ENCODE results near the gene TMA7. TPM values are rescaled to one million over a fixed set of nuclear protein-coding genes. Genes with fewer than 3 reads are reported as not detected.

Gene TMA7
- total RNA-seq, 1 experiment from 2014 or later: 152 TPM

DNA sequence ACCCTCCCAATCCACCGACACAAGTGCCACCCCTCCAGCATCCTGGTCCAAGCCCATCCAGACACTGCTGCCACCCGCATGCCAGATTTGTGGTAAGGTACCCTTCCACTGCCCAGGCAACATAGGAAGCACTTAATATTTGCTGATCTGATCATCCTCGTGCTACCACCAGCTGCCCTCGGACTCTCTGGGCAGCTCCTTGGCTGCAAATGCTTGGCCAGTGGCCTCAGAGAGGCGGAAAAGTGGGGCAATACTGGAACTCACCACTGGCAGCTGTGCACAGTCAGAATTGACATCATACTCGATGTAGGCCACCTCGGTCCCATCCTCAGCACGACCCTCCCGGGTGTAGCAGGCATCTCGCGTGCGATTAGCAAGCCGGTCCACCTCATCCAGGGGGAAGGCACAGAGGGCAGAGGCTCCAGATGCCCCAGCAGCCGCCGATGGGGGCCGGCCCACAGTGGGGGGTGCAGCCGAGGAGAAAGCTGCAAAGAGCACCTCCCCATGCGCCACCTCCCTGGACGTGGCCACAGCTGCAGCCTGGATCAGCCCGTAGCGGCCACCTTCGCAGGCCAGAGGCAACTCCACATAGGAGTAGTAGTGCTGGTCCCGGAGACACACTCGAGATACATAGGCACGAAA lies 16.7 kb upstream of the TMA7 start:
- Histone ChIP-seq H3K27ac (ENCODE audit: low read depth, low read length, poor library complexity, severe bottlenecking) (no peak overlapping the region), H3K9me3 (ENCODE audit: low read depth, low read length, poor library complexity, severe bottlenecking) (no peaks in the 10 kb centered on the region), H3K36me3 (ENCODE audit: insufficient read depth, low read length, poor library complexity, severe bottlenecking) (no peaks in the 10 kb centered on the region), H3K27me3 (replicated peaks; ENCODE audit: insufficient read depth, low read depth, low read length, poor library complexity) (no peaks in the 10 kb centered on the region), H3K4me3 (ENCODE audit: low read depth, low read length, poor library complexity, severe bottlenecking) (no peak overlapping the region), H3K4me1 (ENCODE audit: insufficient read depth, low read length, poor library complexity, severe bottlenecking) (peaks cover 6% of the 10 kb centered on the region)
- ChIA-PET CTCF (no interaction called here), POLR2A (ENCODE audit: low non-redundant PET) (no interaction called here)
- intact Hi-C loops (cut with micrococcal nuclease; ENCODE audit: unreplicated experiment): no loop called here
- TF ChIP-seq, protein P1, sequence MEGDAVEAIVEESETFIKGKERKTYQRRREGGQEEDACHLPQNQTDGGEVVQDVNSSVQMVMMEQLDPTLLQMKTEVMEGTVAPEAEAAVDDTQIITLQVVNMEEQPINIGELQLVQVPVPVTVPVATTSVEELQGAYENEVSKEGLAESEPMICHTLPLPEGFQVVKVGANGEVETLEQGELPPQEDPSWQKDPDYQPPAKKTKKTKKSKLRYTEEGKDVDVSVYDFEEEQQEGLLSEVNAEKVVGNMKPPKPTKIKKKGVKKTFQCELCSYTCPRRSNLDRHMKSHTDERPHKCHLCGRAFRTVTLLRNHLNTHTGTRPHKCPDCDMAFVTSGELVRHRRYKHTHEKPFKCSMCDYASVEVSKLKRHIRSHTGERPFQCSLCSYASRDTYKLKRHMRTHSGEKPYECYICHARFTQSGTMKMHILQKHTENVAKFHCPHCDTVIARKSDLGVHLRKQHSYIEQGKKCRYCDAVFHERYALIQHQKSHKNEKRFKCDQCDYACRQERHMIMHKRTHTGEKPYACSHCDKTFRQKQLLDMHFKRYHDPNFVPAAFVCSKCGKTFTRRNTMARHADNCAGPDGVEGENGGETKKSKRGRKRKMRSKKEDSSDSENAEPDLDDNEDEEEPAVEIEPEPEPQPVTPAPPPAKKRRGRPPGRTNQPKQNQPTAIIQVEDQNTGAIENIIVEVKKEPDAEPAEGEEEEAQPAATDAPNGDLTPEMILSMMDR (conservative IDR thresholded peaks at IDR 0.05; ENCODE audit: low read depth, low read length): no peak
- no peak for TF ChIP-seq EZH2 (IDR thresholded peaks at IDR 0.05; ENCODE audit: borderline replicate concordance, low read depth, low read length, poor library complexity, severe bottlenecking)
- BruUV-seq (replicated peaks): no TSS peak
- DNase-seq (ENCODE audit: low spot score): no peak

DNA sequence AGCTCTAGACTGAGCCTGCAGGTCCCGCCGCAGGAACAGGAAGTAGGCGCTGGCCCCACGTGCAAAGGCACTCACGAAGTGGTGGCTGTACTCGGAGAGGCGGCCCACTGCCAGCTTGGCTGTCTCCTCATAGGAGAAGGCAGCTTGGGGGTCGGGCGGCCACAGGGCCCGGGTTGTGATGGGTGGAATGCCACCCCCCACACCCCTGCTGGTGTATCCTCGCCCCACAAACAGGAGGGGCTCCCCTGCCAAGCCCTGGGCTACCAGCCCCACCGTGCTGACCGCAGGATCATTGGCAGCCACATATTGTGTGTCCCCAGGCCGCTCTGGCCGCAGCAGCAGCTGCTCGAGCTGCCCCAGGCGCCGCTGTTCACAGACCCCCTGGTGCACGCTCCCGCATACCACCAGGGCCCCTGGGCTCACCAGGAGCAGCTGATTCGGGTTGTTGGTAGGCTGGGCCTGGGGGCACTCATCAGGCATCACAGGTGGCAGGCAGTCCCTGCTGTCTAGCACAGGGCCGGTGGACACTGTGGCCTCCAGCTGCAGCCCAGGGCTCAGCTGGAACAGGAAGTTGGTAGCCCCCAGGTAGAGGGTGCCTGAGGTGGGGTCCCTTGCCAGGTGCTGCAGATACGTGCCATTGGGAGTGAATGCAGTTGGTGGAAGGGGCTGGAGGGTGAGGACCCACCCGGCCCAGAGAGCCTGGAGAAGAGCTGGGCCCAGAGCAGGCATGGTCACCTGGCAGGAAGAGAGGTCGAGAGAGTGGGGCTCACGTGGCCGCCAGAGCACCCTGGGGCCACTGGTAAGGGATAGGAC lies 16.0 kb upstream of the TMA7 start:
- no TSS peak for BruUV-seq (replicated peaks)
- H3K4me3 ChIP-seq (ENCODE audit: low read depth, low read length, poor library complexity, severe bottlenecking): no peak overlapping the region
- H3K9me3 ChIP-seq (ENCODE audit: low read depth, low read length, poor library complexity, severe bottlenecking): no peaks in the 10 kb centered on the region
- no peak for TF ChIP-seq EZH2 (IDR thresholded peaks at IDR 0.05; ENCODE audit: borderline replicate concordance, low read depth, low read length, poor library complexity, severe bottlenecking)
- TF ChIP-seq, protein P1 (conservative IDR thresholded peaks at IDR 0.05; ENCODE audit: low read depth, low read length): no peak
- H3K27me3 ChIP-seq (replicated peaks; ENCODE audit: insufficient read depth, low read depth, low read length, poor library complexity): no peaks in the 10 kb centered on the region
- no peak overlapping the region for H3K27ac ChIP-seq (ENCODE audit: low read depth, low read length, poor library complexity, severe bottlenecking)
- no peak for DNase-seq (ENCODE audit: low spot score)
- no peaks in the 10 kb centered on the region for H3K36me3 ChIP-seq (ENCODE audit: insufficient read depth, low read length, poor library complexity, severe bottlenecking)
- ChIA-PET CTCF (no interaction called here), POLR2A (ENCODE audit: low non-redundant PET) (no interaction called here)
- H3K4me1 ChIP-seq (ENCODE audit: insufficient read depth, low read length, poor library complexity, severe bottlenecking): peaks cover 7% of the 10 kb centered on the region
- intact Hi-C loops (cut with micrococcal nuclease; ENCODE audit: unreplicated experiment): no loop called here

DNA sequence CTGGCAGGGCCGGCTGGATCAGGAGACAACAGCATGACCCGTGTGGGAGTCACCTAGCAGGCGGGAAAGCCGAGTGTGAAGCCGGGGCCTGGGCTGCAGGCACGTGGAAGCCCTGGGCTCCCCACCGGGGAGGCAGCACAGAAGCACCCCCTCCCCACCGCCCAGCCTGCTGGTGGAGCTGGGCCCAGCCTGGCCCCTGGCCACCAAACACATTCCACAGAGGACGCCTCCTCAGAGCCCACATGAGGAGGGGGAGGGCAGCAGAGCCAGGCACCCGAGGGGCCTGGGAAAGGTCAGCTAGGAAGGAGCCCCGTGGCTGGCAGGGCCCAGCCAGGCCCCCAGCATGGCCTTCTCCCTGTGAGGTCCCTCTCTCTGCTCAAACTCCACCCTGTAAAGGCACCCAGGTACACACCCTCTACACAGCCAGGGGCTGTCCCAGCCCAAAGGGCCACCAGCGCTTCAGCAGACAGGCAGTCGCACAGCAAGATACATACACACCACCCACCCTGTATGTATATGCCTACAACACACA lies 14.7 kb upstream of the TMA7 start:
- Histone ChIP-seq H3K4me1 (ENCODE audit: insufficient read depth, low read length, poor library complexity, severe bottlenecking) (peaks cover 7% of the 10 kb centered on the region), H3K27me3 (replicated peaks; ENCODE audit: insufficient read depth, low read depth, low read length, poor library complexity) (no peaks in the 10 kb centered on the region), H3K9me3 (ENCODE audit: low read depth, low read length, poor library complexity, severe bottlenecking) (no peaks in the 10 kb centered on the region), H3K4me3 (ENCODE audit: low read depth, low read length, poor library complexity, severe bottlenecking) (no peak overlapping the region), H3K27ac (ENCODE audit: low read depth, low read length, poor library complexity, severe bottlenecking) (no peak overlapping the region), H3K36me3 (ENCODE audit: insufficient read depth, low read length, poor library complexity, severe bottlenecking) (no peaks in the 10 kb centered on the region)
- BruUV-seq (replicated peaks): no TSS peak
- no peak for TF ChIP-seq EZH2 (IDR thresholded peaks at IDR 0.05; ENCODE audit: borderline replicate concordance, low read depth, low read length, poor library complexity, severe bottlenecking)
- TF ChIP-seq, protein P1 (conservative IDR thresholded peaks at IDR 0.05; ENCODE audit: low read depth, low read length): no peak
- DNase-seq (ENCODE audit: low spot score): no peak
- CTCF ChIA-PET: no interaction called here
- POLR2A ChIA-PET (ENCODE audit: low non-redundant PET): no interaction called here
- intact Hi-C loops (cut with micrococcal nuclease; ENCODE audit: unreplicated experiment): no loop called here
